Fibroblast of pulmonary artery (primary cell): ENCODE measurements around the gene DISP2.
A peak's percentile ranks its signal among the peaks of the same experiment; 100 is the strongest.

Experiments
- DNase-seq: peaks from one replicate; pipeline ENCODE4 v3.0.0-alpha.2; 2010; ENCODE audit warnings: low read depth
- H3K4me3 ChIP-seq: replicated peaks from 2 replicates; pipeline ENCODE4 v1.5.1; 2011; ENCODE audit warnings: low read depth, mild to moderate bottlenecking, control low read depth, low read length, moderate library complexity
- CTCF ChIP-seq: IDR thresholded peaks from 2 replicates; pipeline ENCODE4 v1.5.1; 2011; ENCODE audit warnings: mild to moderate bottlenecking, control low read depth, low read length, inconsistent platforms; ENCODE audit errors: missing control alignments

The DISP2 gene

GRCh38 chr15:40332113-40332781, 25.8 kb upstream of the DISP2 start:
- no peak overlapping the region for H3K4me3 ChIP-seq
- DNase-seq = no peak
- no peak for TF ChIP-seq CTCF

GRCh38 chr15:40333922-40334492, 24.0 kb upstream of the DISP2 start:
- DNase-seq = peak; percentile 92

GRCh38 chr15:40334541-40334940, 23.5 kb upstream of the DISP2 start:
- DNase-seq = no peak
- no peak overlapping the region for H3K4me3 ChIP-seq

More at GRCh38 chr15:40333922-40334492, 24.0 kb upstream of the DISP2 start:
- TF ChIP-seq CTCF = no peak
- no peak overlapping the region for H3K4me3 ChIP-seq

GRCh38 chr15:40334941-40335795, 22.9 kb upstream of the DISP2 start:
- H3K4me3 ChIP-seq = no peak overlapping the region
- no peak for DNase-seq
- TF ChIP-seq CTCF = no peak

More at GRCh38 chr15:40334541-40334940, 23.5 kb upstream of the DISP2 start:
- no peak for TF ChIP-seq CTCF

GRCh38 chr15:40335938-40336743, 21.9 kb upstream of the DISP2 start:
- DNase-seq = no peak
- no peak for TF ChIP-seq CTCF
- no peak overlapping the region for H3K4me3 ChIP-seq

- DNase-seq = no peak
- no peak overlapping the region for H3K4me3 ChIP-seq
- TF ChIP-seq CTCF = no peak
Measured at GRCh38 chr15:40336744-40337122, 21.3 kb upstream of the DISP2 start.
